OCI-LY7 (cell line): ENCODE results near the gene NRCAM. TPM values are rescaled to one million over a fixed set of nuclear protein-coding genes. Genes with fewer than 3 reads are reported as not detected.
A peak's percentile ranks its signal among the peaks of the same experiment; 100 is the strongest.

ENCODE experiments used
- BruUV-seq: library from RNA; stranded (reverse); fragments of 400-500 nt; replicated peaks from 2 replicates; lab custom pipeline; 2021; lab: Mats Ljungman, UMichigan
- CTCF ChIA-PET: fragments of 300-600 bp; sonication (Branson Sonifier 250); formaldehyde crosslinking; loops from one replicate; lab custom pipeline; 2022; ENCODE audit warnings: antibody characterized with exemption; ENCODE audit not compliant: unreplicated experiment; lab: Charles Lee
- POLR2A ChIA-PET: fragments of 300-600 bp; sonication (Branson Sonifier 250); formaldehyde crosslinking; loops from one replicate; lab custom pipeline; 2022; ENCODE audit warnings: antibody characterized with exemption; lab: Charles Lee
- DNase-seq: peaks from one replicate; pipeline ENCODE4 v3.0.0-alpha.2; 2015; ENCODE audit warnings: low spot score
- H2AFZ ChIP-seq: fragments of 200-600 bp; sonication (generic), shearing (Covaris generic); 2 replicates; pipeline ENCODE4 v1.6.1; 2014; ENCODE audit warnings: mild to moderate bottlenecking, antibody characterized with exemption, low read length, moderate library complexity
- H3K27ac ChIP-seq: fragments of 200-600 bp; sonication (generic); 2 replicates; pipeline ENCODE4 v1.5.1; 2014; ENCODE audit warnings: mixed run types, low read depth, mild to moderate bottlenecking, moderate library complexity, low read length, inconsistent platforms; ENCODE audit not compliant: poor library complexity, severe bottlenecking
- H3K36me3 ChIP-seq: fragments of 200-600 bp; sonication (generic); 2 replicates; pipeline ENCODE4 v1.6.1; 2014; ENCODE audit warnings: mild to moderate bottlenecking, antibody characterized with exemption, low read length, moderate library complexity, mixed read lengths; ENCODE audit not compliant: insufficient read depth
- H3K4me1 ChIP-seq: fragments of 200-600 bp; sonication (generic); 2 replicates; pipeline ENCODE4 v1.5.1; 2014; ENCODE audit warnings: mild to moderate bottlenecking, low read length; ENCODE audit not compliant: insufficient read depth, poor library complexity, severe bottlenecking
- H3K4me2 ChIP-seq: fragments of 200-600 bp; sonication (generic); 2 replicates; pipeline ENCODE4 v1.6.1; 2014; ENCODE audit warnings: mild to moderate bottlenecking, low read length
- H3K4me3 ChIP-seq: fragments of 200-600 bp; sonication (generic); 2 replicates; pipeline ENCODE4 v1.5.1; 2014; ENCODE audit warnings: mild to moderate bottlenecking, low read depth, low read length; ENCODE audit not compliant: poor library complexity, severe bottlenecking
- H3K79me2 ChIP-seq: fragments of 200-600 bp; sonication (generic); 2 replicates; pipeline ENCODE4 v1.6.1; 2016; ENCODE audit warnings: low read depth, mild to moderate bottlenecking, low read length, moderate library complexity, mixed read lengths; ENCODE audit not compliant: insufficient read depth
- H3K9me2 ChIP-seq: fragments of 200-600 bp; sonication (generic); 2 replicates; pipeline ENCODE4 v1.6.1; 2016; ENCODE audit warnings: mild to moderate bottlenecking, low read length, mixed read lengths; ENCODE audit not compliant: insufficient read depth
- H3K9me3 ChIP-seq: fragments of 200-600 bp; sonication (generic); 2 replicates; pipeline ENCODE4 v1.6.1; 2014; ENCODE audit warnings: mild to moderate bottlenecking, mixed run types, low read length, mixed read lengths
- H4K20me1 ChIP-seq: fragments of 200-600 bp; sonication (generic); 2 replicates; pipeline ENCODE4 v1.6.1; 2014; ENCODE audit warnings: mild to moderate bottlenecking, antibody characterized with exemption, low read length, moderate library complexity, mixed read lengths; ENCODE audit not compliant: insufficient read depth
- EZH2phosphoT487 ChIP-seq: fragments of 200-600 bp; sonication (generic); IDR thresholded peaks from 2 replicates; pipeline ENCODE4 v1.6.1; 2018; ENCODE audit warnings: low read depth, borderline replicate concordance, mild to moderate bottlenecking, mixed run types, antibody characterized with exemption, low read length, moderate library complexity, mixed read lengths
- intact Hi-C: fragments of 100-400 bp; cut with micrococcal nuclease; formaldehyde crosslinking; loops from one replicate; pipeline ENCODE4 v1.10.0; 2022; ENCODE audit not compliant: unreplicated experiment
- total RNA-seq, 2 experiments: library from RNA; depleted of rRNA in 1 of 2; stranded (reverse); fragments of >200 nt in 1 of 2; shearing (Covaris generic) in 1 of 2; gene quantifications; 2 replicates each; pipeline ENCODE4 v1.2.3, GENCODE V29; 2014 to 2022
- TF ChIP-seq, protein P1 (sequence below): fragments of 200-600 bp; sonication (generic); conservative IDR thresholded peaks from 2 replicates; pipeline ENCODE4 v1.5.1; 2014; ENCODE audit warnings: mild to moderate bottlenecking, antibody characterized with exemption, low read length, moderate library complexity, mixed read lengths

The NRCAM gene
- total RNA-seq, 2 experiments from 2014 or later = not detected

DNA sequence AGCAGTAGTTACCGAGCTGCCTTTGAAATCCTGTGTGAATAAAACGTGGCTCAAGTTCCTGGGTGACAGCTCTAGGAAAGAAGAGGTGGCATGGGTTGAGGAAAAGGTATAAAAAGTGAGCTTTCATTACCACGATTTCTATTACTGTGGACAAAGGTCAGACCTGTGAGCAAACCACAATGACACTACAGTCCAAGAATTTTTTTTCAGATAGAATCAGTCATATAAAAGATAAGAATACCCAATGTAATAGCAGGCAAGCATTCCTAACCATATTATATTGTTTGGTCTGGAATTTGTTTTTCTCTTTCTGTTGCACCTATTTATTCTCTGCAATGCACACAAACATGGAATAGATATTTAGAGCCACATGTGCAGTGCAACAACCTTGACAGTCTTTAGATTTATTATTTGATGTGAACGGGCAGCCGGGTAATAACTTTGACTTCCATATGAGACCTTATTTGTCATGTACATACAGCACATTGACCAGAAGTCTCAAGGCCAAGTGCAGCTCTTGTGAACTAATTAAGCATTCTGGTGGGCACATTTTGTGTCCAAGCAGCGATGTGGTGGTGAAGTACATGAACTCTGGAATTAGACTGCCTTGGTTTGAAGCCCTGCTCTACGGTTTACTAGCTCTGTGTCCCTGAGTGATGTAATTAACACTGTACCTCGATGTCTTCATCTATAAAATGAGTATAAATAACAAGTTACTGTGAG lies 156.8 kb downstream of the NRCAM start:
- ChIA-PET POLR2A (no interaction called here), CTCF (no interaction called here)
- Histone ChIP-seq H3K9me2 (no peaks in the 10 kb centered on the region; the same call in 1 of the 2 replicates), H3K27ac (no peak overlapping the region), H3K4me2 (no peak overlapping the region), H3K4me1 (peaks cover 10% of the 10 kb centered on the region), H4K20me1 (no peaks in the 10 kb centered on the region), H3K9me3 (no peaks in the 10 kb centered on the region), H3K79me2 (no peaks in the 10 kb centered on the region), H3K36me3 (no peaks in the 10 kb centered on the region), H2AFZ (no peak overlapping the region), H3K4me3 (no peak overlapping the region)
- DNase-seq = no peak
- TF ChIP-seq, protein P1, sequence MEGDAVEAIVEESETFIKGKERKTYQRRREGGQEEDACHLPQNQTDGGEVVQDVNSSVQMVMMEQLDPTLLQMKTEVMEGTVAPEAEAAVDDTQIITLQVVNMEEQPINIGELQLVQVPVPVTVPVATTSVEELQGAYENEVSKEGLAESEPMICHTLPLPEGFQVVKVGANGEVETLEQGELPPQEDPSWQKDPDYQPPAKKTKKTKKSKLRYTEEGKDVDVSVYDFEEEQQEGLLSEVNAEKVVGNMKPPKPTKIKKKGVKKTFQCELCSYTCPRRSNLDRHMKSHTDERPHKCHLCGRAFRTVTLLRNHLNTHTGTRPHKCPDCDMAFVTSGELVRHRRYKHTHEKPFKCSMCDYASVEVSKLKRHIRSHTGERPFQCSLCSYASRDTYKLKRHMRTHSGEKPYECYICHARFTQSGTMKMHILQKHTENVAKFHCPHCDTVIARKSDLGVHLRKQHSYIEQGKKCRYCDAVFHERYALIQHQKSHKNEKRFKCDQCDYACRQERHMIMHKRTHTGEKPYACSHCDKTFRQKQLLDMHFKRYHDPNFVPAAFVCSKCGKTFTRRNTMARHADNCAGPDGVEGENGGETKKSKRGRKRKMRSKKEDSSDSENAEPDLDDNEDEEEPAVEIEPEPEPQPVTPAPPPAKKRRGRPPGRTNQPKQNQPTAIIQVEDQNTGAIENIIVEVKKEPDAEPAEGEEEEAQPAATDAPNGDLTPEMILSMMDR = no peak
- no peak for TF ChIP-seq EZH2phosphoT487
- intact Hi-C loops = no loop called here
- no TSS peak for BruUV-seq

DNA sequence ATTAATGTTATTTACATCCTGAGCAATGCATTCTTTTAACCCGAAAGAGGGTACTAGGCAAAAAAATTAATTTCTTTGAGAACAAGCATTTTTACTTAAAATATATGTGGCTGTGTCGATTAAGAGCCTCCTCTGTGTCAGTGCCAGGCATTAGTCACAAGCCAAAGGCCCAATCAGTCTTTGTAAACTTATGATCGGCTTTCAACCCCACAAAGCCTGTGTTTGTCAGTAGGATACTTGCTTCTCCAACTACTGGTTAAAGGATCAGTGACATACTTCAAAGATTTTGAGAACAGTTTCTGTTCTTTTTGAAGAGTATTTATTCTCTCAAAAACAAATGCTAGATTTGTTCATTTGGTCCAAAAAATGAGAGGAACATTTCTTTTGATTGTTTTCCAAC lies 159.3 kb downstream of the NRCAM start:
- H3K27ac ChIP-seq = no peak overlapping the region
- TF ChIP-seq, protein P1 = no peak
- no peak for TF ChIP-seq EZH2phosphoT487

DNA sequence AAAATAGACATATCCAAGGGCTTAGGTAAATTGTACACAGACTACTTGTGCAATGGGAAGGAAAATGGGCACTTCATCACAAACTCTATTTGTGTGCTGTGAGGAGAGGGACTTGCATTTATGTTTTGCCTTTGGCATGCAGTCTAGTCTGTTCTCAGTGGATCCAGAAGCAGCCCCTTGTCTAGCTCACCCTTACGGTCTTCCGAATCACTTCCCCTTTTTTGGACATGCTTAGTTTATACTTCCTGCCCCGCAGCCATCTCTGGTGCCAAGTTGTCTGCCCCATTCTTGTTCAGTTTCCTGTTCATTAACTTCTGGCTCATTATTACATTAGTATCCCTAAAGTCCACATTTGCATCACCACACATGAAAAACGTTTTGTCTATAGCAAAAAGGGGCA lies 161.6 kb downstream of the NRCAM start:
- no peak for TF ChIP-seq EZH2phosphoT487
- TF ChIP-seq, protein P1 = no peak
- no peaks in the 10 kb centered on the region for H3K79me2 ChIP-seq
- no TSS peak for BruUV-seq
- H3K4me3 ChIP-seq = no peak overlapping the region
- peak overlapping the region; percentile 45; the same call in 1 of the 2 replicates for H3K4me2 ChIP-seq
- no peaks in the 10 kb centered on the region for H3K36me3 ChIP-seq
- intact Hi-C loops = no loop called here
- no peaks in the 10 kb centered on the region for H3K9me2 ChIP-seq
- H3K9me3 ChIP-seq = no peaks in the 10 kb centered on the region
- H3K4me1 ChIP-seq = peaks cover 14% of the 10 kb centered on the region
- H4K20me1 ChIP-seq = no peaks in the 10 kb centered on the region
- ChIA-PET CTCF (no interaction called here), POLR2A (interaction anchor here (0.6 to 1.0 kb wide), 2 partner anchors 97 to 604 kb away, joined by 3 to 4 read pairs; no protein-coding TSS in a partner anchor)
- peak; percentile 78 for DNase-seq
- H2AFZ ChIP-seq = peak overlapping the region; percentile 90
- H3K27ac ChIP-seq = no peak overlapping the region

More for the DNA sequence above, 159.3 kb downstream of the NRCAM start:
- H4K20me1 ChIP-seq = no peaks in the 10 kb centered on the region
- no peak overlapping the region for H3K4me2 ChIP-seq
- DNase-seq = no peak
- H3K4me3 ChIP-seq = no peak overlapping the region
- no peaks in the 10 kb centered on the region for H3K9me3 ChIP-seq
- H3K4me1 ChIP-seq = peaks cover 14% of the 10 kb centered on the region
- BruUV-seq = no TSS peak
- ChIA-PET POLR2A (no interaction called here), CTCF (no interaction called here)
- H2AFZ ChIP-seq = no peak overlapping the region
- no peaks in the 10 kb centered on the region for H3K36me3 ChIP-seq
- intact Hi-C loops = no loop called here
- no peaks in the 10 kb centered on the region for H3K79me2 ChIP-seq
- no peaks in the 10 kb centered on the region for H3K9me2 ChIP-seq
